Stimulated activated naive B cell treated with anti-CD40 and anti-IgM and Interleukin-4, amounts not matched to agents 10 μg/mL and 1 μg/mL and 100 μg/mL, for 72 hours (primary cell): Measurements from ENCODE around the gene A4GNT.

Experiments
- ATAC-seq, 2 donors: fragments of 150-1000 bp; cut with Tn5 transposase; replicated peaks; 2 replicates each; pipeline ENCODE4 v1.10.0; 2021; ENCODE audit warnings: moderate library complexity in 1 of 2
- DNase-seq: peaks from one replicate; pipeline ENCODE4 v3.0.0; 2021
- H3K27ac Mint-ChIP-seq: one replicate; pipeline ENCODE4 v1.8.0; 2022; ENCODE audit warnings: mild to moderate bottlenecking, mixed read lengths
- H3K27me3 Mint-ChIP-seq, 2 donors: one replicate each; pipeline ENCODE4 v1.8.0; 2022; ENCODE audit warnings: mixed read lengths in 2 of 2
- H3K36me3 Mint-ChIP-seq, 2 donors: one replicate each; pipeline ENCODE4 v1.8.0; 2022; ENCODE audit warnings: mixed read lengths in 2 of 2, mild to moderate bottlenecking in 1 of 2
- H3K4me1 Mint-ChIP-seq, 2 donors: one replicate each; pipeline ENCODE4 v1.8.0; 2022; ENCODE audit warnings: mixed read lengths in 2 of 2, mild to moderate bottlenecking in 1 of 2
- H3K4me3 Mint-ChIP-seq, 2 donors: one replicate each; pipeline ENCODE4 v1.8.0; 2022; ENCODE audit warnings: mild to moderate bottlenecking in 2 of 2, mixed read lengths in 2 of 2, moderate library complexity in 1 of 2
- H3K9me3 Mint-ChIP-seq, 2 donors: one replicate each; pipeline ENCODE4 v1.8.0; 2022; ENCODE audit warnings: mixed read lengths in 2 of 2, mild to moderate bottlenecking in 1 of 2

Gene A4GNT

GRCh38 chr3:138079901-138080300, 52.3 kb downstream of the A4GNT start:
- Mint-ChIP-seq H3K27ac (no peak overlapping the region), H3K4me1 (no peaks in the 10 kb centered on the region), H3K9me3 (peaks cover 0 to 5% of the 10 kb centered on the region in 2 donors), H3K36me3 (no peaks in the 10 kb centered on the region), H3K4me3 (no peak overlapping the region), H3K27me3 (peaks cover 22 to 36% of the 10 kb centered on the region in 2 donors)
- no peak for ATAC-seq
- DNase-seq: no peak

- Mint-ChIP-seq H3K4me3 (no peak overlapping the region), H3K27me3 (peaks cover 19 to 31% of the 10 kb centered on the region in 2 donors), H3K4me1 (no peaks in the 10 kb centered on the region), H3K27ac (no peak overlapping the region), H3K9me3 (peaks cover 0 to 5% of the 10 kb centered on the region in 2 donors), H3K36me3 (no peaks in the 10 kb centered on the region)
- ATAC-seq (no peak), DNase-seq (no peak)
Measured at GRCh38 chr3:138078901-138079344, 53.3 kb downstream of the A4GNT start.

- peaks cover 24 to 28% of the 10 kb centered on the region in 2 donors for H3K27me3 Mint-ChIP-seq
- no peak for DNase-seq
- no peaks in the 10 kb centered on the region for H3K36me3 Mint-ChIP-seq
- ATAC-seq: no peak
- peaks cover 0 to 12% of the 10 kb centered on the region in 2 donors for H3K9me3 Mint-ChIP-seq
- no peak overlapping the region for H3K4me3 Mint-ChIP-seq
- H3K27ac Mint-ChIP-seq: no peak overlapping the region
- H3K4me1 Mint-ChIP-seq: no peaks in the 10 kb centered on the region
Measured at GRCh38 chr3:138078096-138078495, 54.1 kb downstream of the A4GNT start.
